CD14-positive monocyte (primary cell): ENCODE data around the gene FREM2. TPM values are rescaled to one million over a fixed set of nuclear protein-coding genes. Genes with fewer than 3 reads are reported as not detected.

ENCODE experiments used
- DNase-seq, 3 donors: peaks; one replicate each; pipeline ENCODE4 v3.0.0-alpha.2; 2011 to 2022
- H2AFZ ChIP-seq: 2 replicates; pipeline ENCODE4 v1.6.0; 2012; ENCODE audit warnings: mild to moderate bottlenecking, low read depth, low read length, inconsistent platforms; ENCODE audit not compliant: insufficient read depth, poor library complexity, severe bottlenecking
- H3K27ac ChIP-seq, 2 donors: 1 replicate in 1 of 2; 2 replicates in 1 of 2; pipeline ENCODE4 v1.5.1; 2012 to 2013; ENCODE audit warnings: low read length in 2 of 2, control low read depth in 1 of 2, inconsistent platforms in 1 of 2, low read depth in 1 of 2, mild to moderate bottlenecking in 1 of 2
- H3K27me3 ChIP-seq, 2 donors: one replicate each; pipeline versions ENCODE4 v1.6.0 to v1.6.1; 2011 to 2013; ENCODE audit warnings: low read length in 2 of 2; ENCODE audit not compliant: control insufficient read depth in 2 of 2, insufficient read depth in 2 of 2
- H3K36me3 ChIP-seq, 2 donors: replicated peaks in 1 of 2; 1 replicate in 1 of 2; 2 replicates in 1 of 2; pipeline versions ENCODE4 v1.5.1 to v1.6.1; 2012 to 2013; ENCODE audit warnings: low read length in 2 of 2, control low read depth in 1 of 2, inconsistent platforms in 1 of 2, mild to moderate bottlenecking in 1 of 2; ENCODE audit not compliant: insufficient read depth in 2 of 2, control insufficient read depth in 1 of 2
- H3K4me1 ChIP-seq, 2 donors: 1 replicate in 1 of 2; 2 replicates in 1 of 2; pipeline versions ENCODE4 v1.5.1 to v1.6.1; 2012 to 2013; ENCODE audit warnings: low read length in 2 of 2, control low read depth in 1 of 2, inconsistent platforms in 1 of 2, mild to moderate bottlenecking in 1 of 2, moderate library complexity in 1 of 2; ENCODE audit not compliant: insufficient read depth in 2 of 2, control insufficient read depth in 1 of 2
- H3K4me2 ChIP-seq: replicated peaks from 2 replicates; pipeline ENCODE3; 2012; ENCODE audit warnings: low read length, moderate library complexity, mild to moderate bottlenecking; ENCODE audit not compliant: poor library complexity, severe bottlenecking; ENCODE audit errors: extremely low read depth
- H3K4me3 ChIP-seq, 3 experiments: fragments of 200-600 bp in 1 of 3; sonication (generic) in 1 of 3; replicated peaks in 1 of 3; 1 replicate in 2 of 3; 2 replicates in 1 of 3; pipeline ENCODE4 v1.5.1; 2011 to 2013; ENCODE audit warnings: low read length in 3 of 3, mild to moderate bottlenecking in 3 of 3, control low read depth in 2 of 3, low read depth in 2 of 3, inconsistent platforms in 1 of 3, moderate library complexity in 1 of 3
- H3K79me2 ChIP-seq: 2 replicates; pipeline ENCODE4 v1.6.0; 2012; ENCODE audit warnings: mild to moderate bottlenecking, control low read depth, inconsistent platforms, low read length, moderate library complexity; ENCODE audit not compliant: insufficient read depth
- H3K9ac ChIP-seq: 2 replicates; pipeline ENCODE4 v1.6.0; 2017; ENCODE audit warnings: low read length, mild to moderate bottlenecking; ENCODE audit not compliant: insufficient read depth, poor library complexity, severe bottlenecking
- H3K9me3 ChIP-seq, 2 donors: replicated peaks in 1 of 2; 1 replicate in 1 of 2; 2 replicates in 1 of 2; pipeline versions ENCODE4 v1.5.1 to v1.6.1; 2012 to 2013; ENCODE audit warnings: low read length in 2 of 2, control low read depth in 1 of 2; ENCODE audit not compliant: control insufficient read depth in 1 of 2, insufficient read depth in 1 of 2
- H4K20me1 ChIP-seq: 2 replicates; pipeline ENCODE4 v1.6.0; 2012; ENCODE audit warnings: mild to moderate bottlenecking, low read length, control low read depth, moderate library complexity; ENCODE audit not compliant: insufficient read depth
- H3K27ac Mint-ChIP-seq, 7 donors: one replicate each; pipeline ENCODE4 v1.8.0; 2020; ENCODE audit warnings: mild to moderate bottlenecking in 7 of 7, mixed read lengths in 7 of 7, moderate library complexity in 6 of 7, inconsistent platforms in 2 of 7
- H3K27me3 Mint-ChIP-seq, 3 donors: one replicate each; pipeline ENCODE4 v1.8.0; 2021 to 2022; ENCODE audit warnings: low read depth in 3 of 3, mild to moderate bottlenecking in 3 of 3, mixed read lengths in 3 of 3, moderate library complexity in 3 of 3, inconsistent platforms in 1 of 3
- H3K36me3 Mint-ChIP-seq, 2 donors: one replicate each; pipeline ENCODE4 v1.8.0; 2020; ENCODE audit warnings: mixed read lengths in 2 of 2, inconsistent platforms in 1 of 2, mild to moderate bottlenecking in 1 of 2
- H3K4me1 Mint-ChIP-seq: one replicate; pipeline ENCODE4 v1.8.0; 2020; ENCODE audit warnings: mild to moderate bottlenecking, mixed read lengths
- H3K4me3 Mint-ChIP-seq, 2 donors: one replicate each; pipeline ENCODE4 v1.8.0; 2020; ENCODE audit warnings: mild to moderate bottlenecking in 2 of 2, mixed read lengths in 2 of 2, moderate library complexity in 1 of 2
- H3K9me3 Mint-ChIP-seq, 7 donors: one replicate each; pipeline ENCODE4 v1.8.0; 2020 to 2022; ENCODE audit warnings: mixed read lengths in 7 of 7, mild to moderate bottlenecking in 6 of 7, moderate library complexity in 6 of 7, inconsistent platforms in 2 of 7
- CTCF ChIP-seq: fragments of 200-600 bp; IDR thresholded peaks from one replicate; pipeline ENCODE4 v1.8.0; 2022; ENCODE audit warnings: antibody characterized with exemption, mild to moderate bottlenecking
- WGBS: methylation state at CpG from one replicate; pipeline ENCODE4 v1.1.5; 2013; ENCODE audit warnings: missing lambda C conversion rate; ENCODE audit not compliant: insufficient coverage; 5-methylcytosine and 5-hydroxymethylcytosine counted together
- intact Hi-C, 2 donors: fragments of 100-400 bp; cut with micrococcal nuclease; formaldehyde crosslinking; loops; one replicate each; pipeline versions ENCODE4 v1.15.0 to v1.15.1; 2023
- polyA plus RNA-seq, 3 donors: library from polyadenylated mRNA; depleted of rRNA in 1 of 3; unstranded in 2 of 3; stranded (reverse) in 1 of 3; fragments of 300-500 nt in 2 of 3; fragments of >200 nt in 1 of 3; fragmentation: Illumina TruSeq in 2 of 3; gene quantifications; 1 replicate in 2 of 3; 2 replicates in 1 of 3; pipeline ENCODE4 v1.2.3, GENCODE V29; 2012 to 2021

The FREM2 gene
- polyA plus RNA-seq, 3 donors, result not detected

GRCh38 chr13:38759390-38759789 lies 72.5 kb downstream of the FREM2 start:
- WGBS, result 0% methylated on average over 1 of the region's 4 CpGs
- no peaks in the 10 kb centered on the region for H3K4me1 Mint-ChIP-seq

GRCh38 chr13:38763446-38764381 lies 76.8 kb downstream of the FREM2 start:
- no peaks in the 10 kb centered on the region for H3K4me1 Mint-ChIP-seq
- Histone ChIP-seq H4K20me1 (no peaks in the 10 kb centered on the region), H3K27me3 (no peaks in the 10 kb centered on the region), H3K36me3 (no peaks in the 10 kb centered on the region), H3K4me2 (no peak overlapping the region), H3K4me3 (no peak overlapping the region), H3K9ac (no peak overlapping the region), H3K4me1 (no peaks in the 10 kb centered on the region), H3K79me2 (no peaks in the 10 kb centered on the region), H2AFZ (no peak overlapping the region), H3K27ac (no peak overlapping the region), H3K9me3 (no peaks in the 10 kb centered on the region)
- intact Hi-C loops, result no loop called here
- H3K9me3 Mint-ChIP-seq, result no peaks in the 10 kb centered on the region
- no peak for TF ChIP-seq CTCF
- no peak overlapping the region for H3K4me3 Mint-ChIP-seq
- H3K27ac Mint-ChIP-seq, result no peak overlapping the region
- H3K27me3 Mint-ChIP-seq, result peaks cover 0 to 2% (median 0%) of the 10 kb centered on the region in 3 donors
- WGBS, result no CpG with 5 or more reads among the region's 7 CpGs
- H3K36me3 Mint-ChIP-seq, result no peaks in the 10 kb centered on the region
- DNase-seq, result no peak

More at GRCh38 chr13:38759390-38759789, 72.5 kb downstream of the FREM2 start:
- Histone ChIP-seq H3K9me3 (no peaks in the 10 kb centered on the region), H2AFZ (no peak overlapping the region), H3K27me3 (no peaks in the 10 kb centered on the region), H3K4me1 (no peaks in the 10 kb centered on the region), H3K79me2 (no peaks in the 10 kb centered on the region), H3K27ac (no peak overlapping the region), H4K20me1 (no peaks in the 10 kb centered on the region), H3K36me3 (no peaks in the 10 kb centered on the region), H3K4me2 (no peak overlapping the region), H3K9ac (no peak overlapping the region), H3K4me3 (no peak overlapping the region)
- Mint-ChIP-seq H3K27ac (no peak overlapping the region), H3K9me3 (no peaks in the 10 kb centered on the region), H3K36me3 (no peaks in the 10 kb centered on the region), H3K27me3 (peaks cover 0 to 2% (median 2%) of the 10 kb centered on the region in 3 donors), H3K4me3 (no peak overlapping the region)
- no peak for DNase-seq
- intact Hi-C loops, result no loop called here
- TF ChIP-seq CTCF, result no peak
